Skeletal muscle satellite cell (primary cell): ENCODE measurements around the gene TMC1.
"Not testable (repeated sequence)": the region's sequence is repeated elsewhere in the genome, so short reads cannot be mapped to it uniquely, and the experiment has no call there.

Experiments
- H3K27me3 ChIP-seq: 2 replicates; pipeline ENCODE4 v1.7.0; 2013; ENCODE audit warnings: low read length; ENCODE audit not compliant: control insufficient read depth, insufficient read depth
- H3K36me3 ChIP-seq: 2 replicates; pipeline ENCODE4 v1.7.0; 2013; ENCODE audit warnings: mild to moderate bottlenecking, control low read depth, low read length; ENCODE audit not compliant: insufficient read depth
- H3K4me1 ChIP-seq: 2 replicates; pipeline ENCODE4 v1.7.0; 2013; ENCODE audit warnings: low read length; ENCODE audit not compliant: control insufficient read depth, insufficient read depth
- H3K4me2 ChIP-seq: 2 replicates; pipeline ENCODE4 v1.7.0; 2013; ENCODE audit warnings: mild to moderate bottlenecking, low read length
- H3K4me3 ChIP-seq: 2 replicates; pipeline ENCODE4 v1.7.0; 2013; ENCODE audit warnings: low read length
- H3K9ac ChIP-seq: 2 replicates; pipeline ENCODE4 v1.7.0; 2013; ENCODE audit warnings: mild to moderate bottlenecking, low read depth, low read length, moderate library complexity
- H3K9me3 ChIP-seq: replicated peaks from 2 replicates; pipeline ENCODE4 v1.7.0; 2013; ENCODE audit warnings: mild to moderate bottlenecking, control low read depth, low read length

The TMC1 gene

DNA sequence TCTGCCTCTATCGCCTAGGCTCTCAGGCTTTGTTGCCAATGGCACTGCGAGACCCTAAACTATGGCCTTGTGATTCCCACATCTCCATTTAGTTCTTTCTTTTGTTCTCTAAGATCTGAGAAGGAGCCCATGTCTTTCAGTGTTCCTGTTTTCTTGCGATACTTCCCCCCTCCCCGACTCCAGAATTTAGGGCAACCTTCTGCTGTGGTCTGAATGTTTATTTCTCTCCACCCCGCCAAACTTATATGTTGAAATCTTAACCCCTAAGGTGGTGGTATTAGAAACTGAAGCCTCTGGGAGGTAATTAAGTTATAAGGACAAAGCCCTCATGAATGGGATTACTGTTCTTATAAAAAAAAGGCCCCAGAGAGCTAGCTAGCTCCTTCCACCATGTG, 6.4 kb downstream of the TMC1 start:
- H3K4me3 ChIP-seq = peak overlapping the region; percentile 58
- H3K27me3 ChIP-seq = no peaks in the 10 kb centered on the region

DNA sequence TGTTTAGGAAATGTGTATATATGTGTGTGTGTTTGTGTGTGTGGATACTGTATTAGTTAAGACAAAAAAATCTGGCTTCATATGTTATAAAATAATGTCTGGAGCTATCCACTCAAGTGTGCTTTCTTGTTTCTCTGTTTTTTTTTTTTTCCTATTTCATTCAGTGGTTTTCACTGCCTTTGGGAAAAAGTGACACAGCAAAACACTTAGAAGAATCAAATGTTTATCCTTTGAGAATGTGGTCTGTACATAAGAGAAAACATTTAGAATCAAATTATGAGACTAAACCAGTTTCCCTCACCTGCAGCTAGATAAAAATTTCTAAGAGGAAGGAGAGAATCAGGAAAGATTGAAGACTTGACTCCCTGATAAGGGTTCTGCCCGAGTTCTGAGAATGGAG, 8.1 kb downstream of the TMC1 start:
- Histone ChIP-seq H3K36me3 (no peaks in the 10 kb centered on the region), H3K4me1 (peaks cover 31% of the 10 kb centered on the region), H3K27me3 (no peaks in the 10 kb centered on the region), H3K4me2 (no peak overlapping the region), H3K9me3 (no peaks in the 10 kb centered on the region), H3K9ac (no peak overlapping the region), H3K4me3 (no peak overlapping the region)

More for the DNA sequence above, 6.4 kb downstream of the TMC1 start:
- peaks cover 31% of the 10 kb centered on the region for H3K4me1 ChIP-seq
- H3K36me3 ChIP-seq = no peaks in the 10 kb centered on the region
- H3K9me3 ChIP-seq = no peaks in the 10 kb centered on the region
- peak overlapping the region; percentile 84 for H3K4me2 ChIP-seq
- peak overlapping the region; percentile 71 for H3K9ac ChIP-seq

DNA sequence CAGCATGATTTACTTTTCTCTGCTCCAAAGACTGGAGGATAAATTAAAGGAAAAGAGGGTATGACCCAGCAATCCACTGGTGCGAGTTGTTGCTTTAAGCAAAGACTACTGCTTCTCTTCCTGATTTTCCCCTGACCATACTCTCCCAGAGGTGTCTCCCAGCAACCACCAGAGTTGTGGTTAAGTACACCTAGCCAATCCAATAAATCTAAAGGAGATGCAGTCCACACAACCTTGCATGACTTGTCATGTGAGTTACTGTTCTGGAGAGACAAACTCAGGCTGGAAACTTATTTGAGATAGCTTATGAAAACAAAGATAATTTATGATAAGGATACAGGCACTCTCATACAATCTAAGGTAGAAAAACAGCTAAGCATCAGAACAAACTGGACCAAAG, 11.9 kb downstream of the TMC1 start:
- H3K4me3 ChIP-seq = no peak overlapping the region
- no peaks in the 10 kb centered on the region for H3K36me3 ChIP-seq
- no peak overlapping the region for H3K4me2 ChIP-seq
- H3K9ac ChIP-seq = no peak overlapping the region
- no peaks in the 10 kb centered on the region for H3K27me3 ChIP-seq
- no peaks in the 10 kb centered on the region for H3K4me1 ChIP-seq
- H3K9me3 ChIP-seq = no peaks in the 10 kb centered on the region

DNA sequence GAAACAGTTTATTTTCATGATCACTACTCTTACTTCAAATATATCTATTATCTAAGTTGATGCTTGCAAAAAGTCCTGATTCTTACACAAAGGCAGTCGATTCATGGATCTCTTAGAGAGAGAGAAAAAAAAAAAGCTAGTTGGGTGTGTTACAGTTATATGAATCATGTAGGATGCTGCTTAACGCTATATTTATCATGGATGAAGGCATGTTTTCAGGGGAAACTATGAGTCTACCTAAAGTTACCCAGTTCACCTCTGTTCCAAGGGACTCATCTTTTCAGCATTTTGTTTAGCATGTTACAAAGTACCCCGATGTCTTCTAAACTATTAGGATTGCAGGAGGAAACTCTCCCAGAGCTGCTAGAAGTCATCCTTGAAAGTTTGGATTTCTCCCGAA, 13.5 kb downstream of the TMC1 start:
- Histone ChIP-seq H3K4me3 (no peak overlapping the region), H3K9me3 (no peaks in the 10 kb centered on the region), H3K4me2 (no peak overlapping the region), H3K4me1 (peaks cover 1% of the 10 kb centered on the region), H3K9ac (no peak overlapping the region), H3K27me3 (no peaks in the 10 kb centered on the region), H3K36me3 (no peaks in the 10 kb centered on the region)

DNA sequence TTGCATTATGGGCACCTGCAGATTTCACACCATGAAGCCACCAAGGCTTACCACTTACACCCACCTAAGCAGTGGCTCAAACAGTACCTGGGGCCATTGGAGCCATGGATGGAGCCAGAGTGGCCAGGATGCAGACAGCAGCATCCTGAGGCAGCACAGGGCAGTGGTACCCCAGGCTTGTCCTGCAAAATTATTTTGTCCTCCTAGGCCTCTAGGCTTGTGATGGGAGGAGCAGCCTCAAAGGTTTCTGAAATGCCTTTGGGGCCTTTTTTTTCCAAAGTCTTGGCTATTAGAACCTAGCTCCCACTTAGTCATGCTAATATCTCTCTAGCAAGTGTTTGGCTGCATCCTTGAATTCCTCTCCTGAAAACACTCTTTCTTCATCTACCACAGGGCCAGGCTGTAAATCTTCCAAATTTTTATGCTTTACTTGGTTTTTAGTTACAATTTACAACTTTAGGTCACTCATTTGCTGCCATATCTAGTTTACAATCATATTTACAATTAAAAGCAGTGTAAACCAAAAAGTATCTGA, 15.7 kb downstream of the TMC1 start:
- Histone ChIP-seq H3K27me3 (no peaks in the 10 kb centered on the region), H3K9ac (no peak overlapping the region), H3K4me2 (no peak overlapping the region), H3K36me3 (no peaks in the 10 kb centered on the region), H3K4me3 (no peak overlapping the region), H3K4me1 (peaks cover 18% of the 10 kb centered on the region), H3K9me3 (no peaks in the 10 kb centered on the region)

DNA sequence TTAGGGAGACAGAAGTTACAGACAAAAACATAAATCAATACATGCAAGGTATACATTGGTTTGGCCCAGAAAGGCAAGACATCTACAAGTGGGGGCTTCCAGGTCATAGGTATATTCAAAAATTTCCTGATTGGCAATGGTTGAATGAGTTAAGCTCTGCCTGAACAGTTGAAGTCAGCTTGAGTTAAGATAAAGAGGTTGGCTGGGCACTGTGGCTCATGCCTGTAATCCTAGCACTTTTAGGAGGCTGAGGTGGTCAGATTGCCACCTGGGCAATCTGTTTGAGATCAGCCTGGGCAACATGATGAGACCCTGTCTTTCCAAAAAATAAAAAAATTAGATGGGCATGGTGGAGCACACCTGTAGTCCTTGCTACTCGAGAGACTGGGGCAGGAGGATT, 16.3 kb downstream of the TMC1 start:
- H3K9ac ChIP-seq = no peak overlapping the region
- H3K9me3 ChIP-seq = no peaks in the 10 kb centered on the region
- no peak overlapping the region for H3K4me3 ChIP-seq
- no peaks in the 10 kb centered on the region for H3K27me3 ChIP-seq
- no peaks in the 10 kb centered on the region for H3K36me3 ChIP-seq
- peaks cover 23% of the 10 kb centered on the region for H3K4me1 ChIP-seq
- no peak overlapping the region for H3K4me2 ChIP-seq

DNA sequence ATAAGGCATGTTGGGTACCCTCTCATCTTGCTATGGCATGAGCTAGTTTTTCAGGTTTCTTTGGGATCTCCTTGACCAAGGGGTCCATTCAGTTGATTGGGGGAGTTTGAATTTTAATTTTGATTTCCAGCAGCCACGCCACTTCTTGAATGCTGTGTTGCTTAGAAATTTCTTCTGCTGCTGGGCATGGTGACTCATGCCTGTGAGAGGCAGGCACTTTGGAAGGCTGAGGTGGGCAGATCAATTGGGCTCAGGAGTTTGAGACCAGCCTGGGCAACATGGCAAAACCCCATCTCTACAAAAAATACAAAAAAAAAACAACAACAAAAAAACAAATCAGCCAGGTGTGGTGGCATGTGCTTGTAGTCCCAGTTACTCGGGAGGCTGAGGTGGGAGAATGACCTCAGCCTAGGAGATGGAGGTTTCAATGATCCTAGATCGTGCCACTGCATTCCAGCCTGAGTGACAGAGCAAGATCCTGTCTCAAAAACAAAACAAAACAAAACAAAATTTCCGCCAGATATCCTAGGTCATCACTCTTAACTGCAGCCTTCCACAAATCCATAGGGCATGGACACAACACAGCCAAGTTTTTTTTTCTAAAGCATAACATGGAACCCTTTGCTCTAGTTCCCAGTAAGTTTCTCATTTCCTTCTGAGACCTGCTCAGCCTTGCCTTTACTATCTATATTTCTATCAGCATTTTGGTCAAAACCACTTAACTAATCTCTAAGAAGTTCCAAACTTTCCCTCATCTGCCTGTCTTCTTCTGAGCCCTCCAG, 17.7 kb downstream of the TMC1 start:
- Histone ChIP-seq H3K4me1 (peaks cover 29% of the 10 kb centered on the region), H3K27me3 (no peaks in the 10 kb centered on the region), H3K36me3 (no peaks in the 10 kb centered on the region), H3K4me3 (no peak overlapping the region), H3K9ac (no peak overlapping the region), H3K4me2 (no peak overlapping the region), H3K9me3 (no peaks in the 10 kb centered on the region)

DNA sequence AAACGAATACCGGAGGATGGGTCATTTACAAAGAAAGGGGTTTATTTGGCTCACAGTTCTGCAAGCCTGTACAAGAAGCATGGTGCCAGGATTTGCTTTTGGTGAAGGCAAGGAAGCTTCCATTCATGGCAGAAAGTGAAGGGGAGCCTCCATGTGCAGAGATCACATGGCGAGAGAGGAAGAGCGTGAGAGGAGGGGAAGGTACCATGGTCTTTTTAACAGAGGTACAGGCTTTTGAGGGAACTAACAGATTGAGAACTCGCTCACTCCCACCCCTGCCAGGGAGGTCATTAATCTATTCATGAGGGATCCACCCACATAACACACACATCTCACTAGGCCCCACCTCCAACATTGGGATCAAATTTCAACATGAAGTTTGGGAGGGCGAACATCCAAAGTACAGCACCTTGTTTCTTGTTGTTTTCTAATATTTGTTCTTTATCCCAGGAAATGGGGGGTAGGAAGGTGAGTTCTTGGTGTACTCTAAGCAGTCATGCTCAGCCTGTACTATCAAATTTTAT, 18.5 kb downstream of the TMC1 start:
- Histone ChIP-seq H3K9ac (no peak overlapping the region), H3K36me3 (no peaks in the 10 kb centered on the region)

DNA sequence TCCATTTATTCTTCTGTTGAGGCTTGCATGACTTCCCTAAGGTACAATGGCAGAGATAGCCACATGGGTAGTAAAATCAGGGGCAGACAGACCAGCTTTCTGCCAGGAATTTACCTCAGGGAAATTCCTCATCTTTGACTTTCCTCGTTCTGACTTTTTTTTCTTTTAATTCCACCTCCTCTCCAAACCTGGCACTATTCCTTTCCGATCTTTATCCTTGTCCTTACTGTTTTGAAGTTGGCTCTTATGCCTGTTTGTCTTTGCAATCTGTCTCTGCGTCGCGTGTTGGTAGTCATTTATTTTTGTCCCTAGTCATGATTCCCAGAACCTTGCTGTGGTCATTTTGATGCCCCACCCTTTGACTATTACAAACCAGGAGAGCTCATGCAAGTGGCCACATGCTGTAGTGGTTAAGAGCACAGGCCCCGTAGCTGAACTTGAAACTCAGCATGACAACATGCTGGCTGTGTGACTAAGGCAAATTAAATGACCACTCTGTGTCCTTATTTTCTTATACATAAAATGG, 19.0 kb downstream of the TMC1 start:
- no peak overlapping the region for H3K9ac ChIP-seq
- H3K27me3 ChIP-seq = no peaks in the 10 kb centered on the region
- H3K4me1 ChIP-seq = peaks cover 29% of the 10 kb centered on the region
- H3K4me3 ChIP-seq = no peak overlapping the region
- no peaks in the 10 kb centered on the region for H3K9me3 ChIP-seq
- no peak overlapping the region for H3K4me2 ChIP-seq
- no peaks in the 10 kb centered on the region for H3K36me3 ChIP-seq

More for the DNA sequence above, 18.5 kb downstream of the TMC1 start:
- Histone ChIP-seq H3K4me1 (peaks cover 29% of the 10 kb centered on the region), H3K9me3 (no peaks in the 10 kb centered on the region), H3K27me3 (no peaks in the 10 kb centered on the region), H3K4me2 (no peak overlapping the region), H3K4me3 (no peak overlapping the region)

DNA sequence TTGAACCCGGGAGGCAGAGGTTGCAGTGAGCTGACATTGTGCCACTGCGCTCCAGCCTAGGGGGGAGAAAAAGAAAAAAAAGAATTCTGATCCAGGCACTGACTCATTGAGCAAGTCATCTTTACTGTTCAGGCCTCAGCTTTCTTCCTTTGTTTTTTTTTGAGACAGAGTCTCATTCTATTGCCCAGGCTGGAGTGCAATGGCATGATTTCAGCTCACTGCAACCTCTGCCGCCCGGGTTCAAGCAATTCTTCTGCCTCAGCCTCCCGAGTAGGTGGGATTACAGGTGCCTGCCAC, 21.1 kb downstream of the TMC1 start:
- H3K36me3 ChIP-seq, H3K9me3 ChIP-seq, H3K27me3 ChIP-seq, H3K9ac ChIP-seq, H3K4me3 ChIP-seq: not testable (repeated sequence)
- Histone ChIP-seq H3K4me1 (peaks cover 29% of the 10 kb centered on the region), H3K4me2 (peak overlapping the region; percentile 3)

DNA sequence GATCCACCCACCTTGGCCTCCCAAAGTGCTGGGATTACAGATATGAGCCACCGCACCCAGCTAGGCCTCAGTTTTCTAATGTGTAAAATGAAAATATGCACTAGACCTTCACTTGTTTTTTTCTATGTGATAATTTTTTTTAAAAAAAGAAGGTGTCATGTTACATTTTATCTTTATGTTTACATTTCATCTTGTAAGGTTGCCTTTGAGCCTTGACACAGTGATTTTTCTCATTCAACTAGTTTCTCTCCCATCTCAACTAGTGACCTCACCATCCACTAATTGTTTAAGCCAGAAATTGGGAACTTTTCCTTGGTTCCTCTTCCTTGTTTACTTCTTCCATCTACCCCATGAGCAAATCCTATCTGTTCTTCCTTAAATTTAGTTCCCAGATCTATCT, 21.5 kb downstream of the TMC1 start:
- Histone ChIP-seq H3K4me2 (peak overlapping the region; percentile 3), H3K9me3 (no peaks in the 10 kb centered on the region), H3K9ac (no peak overlapping the region), H3K4me3 (no peak overlapping the region), H3K4me1 (peaks cover 29% of the 10 kb centered on the region), H3K27me3 (no peaks in the 10 kb centered on the region), H3K36me3 (no peaks in the 10 kb centered on the region)

DNA sequence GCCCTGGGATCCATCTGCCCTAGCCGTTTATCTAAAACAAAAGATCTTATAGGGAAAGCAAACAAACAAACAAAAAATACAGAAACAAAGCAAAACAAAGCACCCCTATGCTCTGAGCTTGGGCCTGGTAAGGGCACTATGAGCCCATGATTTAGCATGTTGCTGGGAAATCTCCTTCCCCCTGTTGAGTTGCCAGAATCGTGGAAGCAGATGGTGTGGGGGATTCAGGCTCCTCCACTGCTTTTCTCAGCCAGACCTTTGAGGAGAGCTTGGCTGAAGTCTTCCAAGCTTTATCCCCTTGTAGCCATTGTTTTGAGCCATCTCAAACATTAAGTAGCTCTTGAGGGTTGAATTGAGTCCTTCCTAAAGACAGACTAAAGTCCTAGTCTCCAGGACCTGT, 29.9 kb downstream of the TMC1 start:
- no peak overlapping the region for H3K9ac ChIP-seq
- H3K9me3 ChIP-seq = no peaks in the 10 kb centered on the region
- H3K4me2 ChIP-seq = no peak overlapping the region
- peaks cover 16% of the 10 kb centered on the region for H3K4me1 ChIP-seq
- H3K4me3 ChIP-seq = no peak overlapping the region
- no peaks in the 10 kb centered on the region for H3K36me3 ChIP-seq
- H3K27me3 ChIP-seq = no peaks in the 10 kb centered on the region
